ENCODE results near the gene MDFI. TPM values are rescaled to one million over a fixed set of nuclear protein-coding genes. Genes with fewer than 3 reads are reported as not detected.

Gene MDFI
- total RNA-seq, 2 donors from 2014 or later, result 4.9 to 6.7 TPM

DNA sequence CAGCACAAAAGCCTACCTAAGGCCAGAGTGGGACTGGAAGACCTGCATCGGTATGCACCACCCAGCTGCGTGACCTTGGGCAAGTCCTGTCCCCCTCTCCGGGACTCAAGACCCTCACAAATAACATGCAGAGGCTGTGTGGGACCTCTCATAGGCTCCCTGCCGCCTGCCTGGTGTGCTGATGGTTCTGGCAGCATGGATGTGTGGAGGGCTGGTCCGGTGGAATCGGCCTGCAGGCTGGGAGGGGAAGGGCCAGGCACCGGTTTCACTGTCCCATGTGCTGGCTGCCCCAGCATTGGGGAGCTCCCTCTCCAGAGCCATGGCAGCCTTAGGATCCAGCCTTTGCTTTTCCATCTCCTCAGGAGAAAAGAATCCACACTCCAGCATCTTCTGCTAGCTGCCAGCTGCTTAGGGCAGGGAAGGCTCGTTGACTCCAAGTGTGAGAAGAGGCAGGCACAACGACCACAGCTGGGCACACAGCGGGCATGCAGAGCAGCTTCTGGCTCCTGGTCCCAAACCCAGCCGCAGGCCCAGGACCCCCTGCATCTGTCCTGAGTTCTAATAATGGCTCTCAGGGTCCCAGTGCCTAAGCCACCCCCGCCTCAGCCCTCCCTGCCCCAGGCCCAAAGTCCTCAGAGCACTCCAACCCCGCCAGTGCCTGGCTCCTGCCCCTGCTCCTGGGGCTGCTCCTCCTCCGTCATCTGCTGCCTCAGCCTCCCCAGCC, 64.7 kb downstream of the MDFI start:
- DNase-seq (no peak), ATAC-seq (no peak)
- no peak overlapping the region for H3K4me3 ChIP-seq
- WGBS, 2 donors, result 87 to 92% methylated on average over 7 to 14 of the region's 14 CpGs
- no peak overlapping the region for H3K27ac ChIP-seq
- no peaks in the 10 kb centered on the region for H3K9me3 ChIP-seq
- no peaks in the 10 kb centered on the region for H3K27me3 ChIP-seq
- intact Hi-C loops (cut with DNase I), result no loop called here
- H3K36me3 ChIP-seq (replicated peaks in 1 of 2; ENCODE audit: insufficient read depth in 1 of 2, low read depth in 2 of 2), result no peaks in the 10 kb centered on the region
- no peak for TF ChIP-seq CTCF (IDR thresholded peaks at IDR 0.05)
- TF ChIP-seq POLR2A (IDR thresholded peaks at IDR 0.05), result no peak
- H3K4me1 ChIP-seq, result peaks cover 6% of the 10 kb centered on the region

Small RNA genes within 50 kb of the gene (microRNA-seq; reads per million reads assigned to microRNA genes)
- 0 to 0.45 reads per million in 2 donors for gene MIR4641 (ENCODE audit: borderline number of aligned reads in 2 of 2, borderline replicate concordance in 2 of 2)

Small RNA genes within 50 kb of the gene (small RNA-seq; reads per million reads assigned to genes)
- gene MIR4641, result not detected

Other genes with a start within 250 kb of the MDFI start
- 10 to 100 TPM in 1 of 2 donors, 1 to 10 TPM in 1; 8.6 to 10.5 TPM for gene FOXP4, start 92.1 kb upstream of the MDFI start, total RNA-seq
- 10 to 100 TPM in 1 of 2 donors, 1 to 10 TPM in 1; 4.9 to 10.1 TPM for gene TFEB, start 97.1 kb downstream of the MDFI start, total RNA-seq
- gene PGC, start 108.9 kb downstream of the MDFI start, total RNA-seq, result 10 to 100 TPM; 48.8 to 91.1 TPM
- gene FRS3, start 141.4 kb downstream of the MDFI start, total RNA-seq, result 1 to 10 TPM; 2.6 to 5.3 TPM
- gene PRICKLE4, start 142.3 kb downstream of the MDFI start, total RNA-seq, result 10 to 100 TPM in 1 of 2 donors, 1 to 10 TPM in 1; 4.4 to 16.8 TPM
- 100 to 1,000 TPM in 1 of 2 donors, 10 to 100 TPM in 1; 83.5 to 127 TPM for gene TOMM6, start 149.2 kb downstream of the MDFI start, total RNA-seq

All from body of pancreas (tissue), 4 donors.